ENCODE measurements around the gene GLDN. TPM values are rescaled to one million over a fixed set of nuclear protein-coding genes. Genes with fewer than 3 reads are reported as not detected.

Gene GLDN
- polyA plus RNA-seq, 1 of the 3 experiments (the other 2 are of a cell fraction): not detected

- no peaks in the 10 kb centered on the region for H3K79me2 ChIP-seq (ENCODE audit: insufficient read depth)
- no peaks in the 10 kb centered on the region for H3K36me3 ChIP-seq (replicated peaks in 1 of 2; ENCODE audit: control insufficient read depth in 1 of 2, insufficient read depth in 2 of 2, low read length in 1 of 2)
- H3K27me3 ChIP-seq (ENCODE audit: insufficient read depth): no peaks in the 10 kb centered on the region; the same call in 1 of the 2 replicates
- no peaks in the 10 kb centered on the region for H3K9me2 ChIP-seq
- ChIA-PET CTCF (interaction anchor here (0.8 to 2.7 kb wide), 6 partner anchors 11 to 205 kb away, joined by 3 to 14 read pairs (median 4); no protein-coding TSS in a partner anchor), POLR2A (no interaction called here)
- H4K20me1 ChIP-seq (ENCODE audit: insufficient read depth): no peaks in the 10 kb centered on the region
- H2AFZ ChIP-seq (ENCODE audit: low read depth): no peak overlapping the region
- no peak overlapping the region for H3K4me2 ChIP-seq
- no peak overlapping the region for H3K4me3 ChIP-seq (ENCODE audit: low read depth in 2 of 2, low read length in 1 of 2)
- H3K4me1 ChIP-seq (ENCODE audit: control insufficient read depth in 1 of 2, insufficient read depth in 2 of 2, low read depth in 1 of 2, low read length in 1 of 2): peaks cover 0 to 8% of the 10 kb centered on the region in 2 experiments; a peak in 2 of 4 replicates
- H3K9me3 ChIP-seq: no peaks in the 10 kb centered on the region
- no peak for DNase-seq
- no peak for TF ChIP-seq RXRA (IDR thresholded peaks at IDR 0.05; ENCODE audit: borderline replicate concordance, low read depth)
- no peak for TF ChIP-seq CHD2 (IDR thresholded peaks at IDR 0.05; ENCODE audit: low read length, partially characterized antibody)
- TF ChIP-seq MXI1 (IDR thresholded peaks at IDR 0.05; ENCODE audit: low read depth, low read length): no peak
- TF ChIP-seq ZBTB33 (IDR thresholded peaks at IDR 0.05; ENCODE audit: borderline replicate concordance, low read depth): no peak
- TF ChIP-seq GABPA (IDR thresholded peaks at IDR 0.05; ENCODE audit: low read depth): no peak
- TF ChIP-seq RAD21 (IDR thresholded peaks at IDR 0.05; ENCODE audit: low read length): no peak
- no peak for TF ChIP-seq MAX (IDR thresholded peaks at IDR 0.05; ENCODE audit: low read depth)
- TF ChIP-seq CTCF (IDR thresholded peaks at IDR 0.05): no peak
- no peak for TF ChIP-seq SIN3A (IDR thresholded peaks at IDR 0.05; ENCODE audit: borderline replicate concordance, low read depth, low read length)
- no peak for TF ChIP-seq IRF3 (IDR thresholded peaks at IDR 0.05; ENCODE audit: low read depth, low read length)
- TF ChIP-seq MEF2A (IDR thresholded peaks at IDR 0.05; ENCODE audit: borderline replicate concordance, low read depth): no peak
- no peak for TF ChIP-seq FOSL2 (IDR thresholded peaks at IDR 0.05; ENCODE audit: borderline replicate concordance, low read depth)
- WGBS (ENCODE audit: low lambda C conversion rate): 41% methylated on average over 6 of the region's 6 CpGs
- no peak overlapping the region for H3K27ac ChIP-seq (ENCODE audit: low read depth in 2 of 2, low read length in 1 of 2)
- no peak overlapping the region for H3K9ac ChIP-seq
- no peaks in the 10 kb centered on the region for H3F3A ChIP-seq (replicated peaks; ENCODE audit: insufficient read depth)
Measured at GRCh38 chr15:51368307-51368706, 26.9 kb downstream of the GLDN start.

Data from SK-N-SH (cell line).